Heart right ventricle (tissue), 16 donors: Measurements from ENCODE around the gene APOBEC3C. TPM values are rescaled to one million over a fixed set of nuclear protein-coding genes. Genes with fewer than 3 reads are reported as not detected.
"Not testable (repeated sequence)": the region's sequence is repeated elsewhere in the genome, so short reads cannot be mapped to it uniquely, and the experiment has no call there.

Experiments
- ATAC-seq, 8 donors: fragments of 200-7000 bp; cut with Tn5 transposase; one replicate each; pipeline ENCODE4 v1.9.1; 2020; ENCODE audit warnings: mild to moderate bottlenecking in 8 of 8, moderate library complexity in 8 of 8, moderate number of reproducible peaks in 1 of 8
- DNase-seq, 2 donors: peaks; one replicate each; pipeline ENCODE4 v3.0.0-alpha.2; 2020
- H3K27ac ChIP-seq, 10 donors: fragments of 200-600 bp; sonication (generic) in 2 of 10; one replicate each; pipeline versions ENCODE4 v1.5.0 to v1.8.0; 2020 to 2022; ENCODE audit warnings: mild to moderate bottlenecking in 3 of 10
- H3K27me3 ChIP-seq, 7 donors: fragments of 200-600 bp; one replicate each; pipeline ENCODE4 v1.8.0; 2021 to 2022; ENCODE audit warnings: mild to moderate bottlenecking in 2 of 7
- H3K36me3 ChIP-seq, 9 donors: fragments of 200-600 bp; sonication (generic) in 1 of 9; one replicate each; pipeline versions ENCODE4 v1.5.0 to v1.8.0; 2020 to 2022; ENCODE audit warnings: mild to moderate bottlenecking in 2 of 9
- H3K4me1 ChIP-seq, 9 donors: fragments of 200-600 bp; sonication (generic) in 1 of 9; one replicate each; pipeline versions ENCODE4 v1.5.0 to v1.8.0; 2020 to 2022; ENCODE audit warnings: mild to moderate bottlenecking in 4 of 9
- H3K4me3 ChIP-seq, 10 donors: fragments of 200-600 bp; sonication (generic) in 2 of 10; one replicate each; pipeline versions ENCODE4 v1.5.0 to v1.8.0; 2020 to 2022; ENCODE audit warnings: mild to moderate bottlenecking in 7 of 10, moderate library complexity in 2 of 10
- H3K9me3 ChIP-seq, 11 donors: fragments of 200-600 bp in 10 of 11; sonication (generic) in 2 of 11; one replicate each; pipeline versions ENCODE4 v1.5.0 to v1.8.0; 2013 to 2022; ENCODE audit warnings: mild to moderate bottlenecking in 2 of 11, control low read depth in 1 of 11, moderate library complexity in 1 of 11
- CTCF ChIP-seq, 9 donors: fragments of 200-600 bp; sonication (generic) in 2 of 9; IDR thresholded peaks; one replicate each; pipeline versions ENCODE4 v1.5.0 to v1.8.0; 2021 to 2022; ENCODE audit warnings: antibody characterized with exemption in 9 of 9, mild to moderate bottlenecking in 5 of 9, moderate library complexity in 1 of 9
- WGBS, 2 donors: extraction: QIAGEN DNeasy Blood & Tissue Kit; methylation state at CpG; one replicate each; pipeline ENCODE4 v1.1.7; 2013; ENCODE audit warnings: inconsistent platforms in 1 of 2; 5-methylcytosine and 5-hydroxymethylcytosine counted together
- intact Hi-C, 10 donors: fragments of 100-400 bp; cut with DNase I; formaldehyde crosslinking; loops; one replicate each; pipeline versions ENCODE4 v1.11.1 to v1.14.2; 2022
- polyA plus RNA-seq, 2 donors: library from polyadenylated mRNA; stranded (reverse); fragments of 200-250 nt; gene quantifications; one replicate each; pipeline ENCODE4 v1.2.3, GENCODE V29; 2013
- total RNA-seq, 10 donors: library from RNA; stranded (reverse); fragmentation: NEBNext Ultra II Directional in 3 of 10; extraction: Animal tissue kit (Norgen Biotek cat#: 25700) in 3 of 10; gene quantifications; one replicate each; pipeline versions ENCODE4 v1.2.1 to v1.2.4, GENCODE V29; 2021 to 2023
- donor health status: Arrhythmogenic right ventricular cardiomyopathy.
- donor health status: ischemic (EF 13 %, LVEDD 7.1; RV severe dilation, severe dysfunction).
- donor health status: healthy with polysubstance abuse.
- donor health status: DM: no; HTN: yes; CAD: no.
- donor health status: DM: no; HTN: no; CAD: no.
- donor health status: ischemic (EF 25% LVEDD 6.9; RV normal size, moderate dysfunction).
- donor health status: ischemic (EF 25% LVEDD 5.7; RV mildly dilated, moderate dysfunction).
- donor health status: healthy.
- donor health status: DM: yes; HTN: yes; CAD: no.
- donor health status: Ischemic cardiomyopathy.
- donor health status: ischemic (EF 35%, LVEDD 5.7; RV mildly dilated, moderate dysfunction).
- donor health status: nonischemic (EF 11% LVEDD 7.7; RV severe dilation, severe dysfunction).
- donor health status: DM: yes; HTN: yes; CAD: no.
- donor health status: PGD.
- donor health status: ischemic (EF 29% LVEDD 5.4; RV normal size, mild dysfunction).
- donor health status: nonischemic (EF 23%, LVEDD 6.1; RV moderate dilation, normal function).

The APOBEC3C gene
- total and polyA plus RNA-seq, 12 donors = 9.8 to 43.3 (median 25.5) TPM

GRCh38 chr22:39017596-39018365 lies 3.7 kb downstream of the APOBEC3C start:
- Histone ChIP-seq H3K4me3 (no peak overlapping the region), H3K36me3 (peaks cover 0 to 11% (median 0%) of the 10 kb centered on the region in 9 donors), H3K4me1 (peaks cover 0 to 43% (median 34%) of the 10 kb centered on the region in 9 donors), H3K9me3 (no peaks in the 10 kb centered on the region), H3K27me3 (no peaks in the 10 kb centered on the region), H3K27ac (no peak overlapping the region)
- WGBS, 2 donors = 84 to 86% methylated on average over 18 of the region's 18 CpGs
- DNase-seq (no peak), ATAC-seq (no peak)
- intact Hi-C loops = loop anchor here in 2 of 10 donors (2.0 to 10.0 kb wide), 2 partner anchors 55 to 97 kb away; no protein-coding TSS in a partner anchor
- TF ChIP-seq CTCF (IDR thresholded peaks at IDR 0.05) = no peak

- ATAC-seq = peak in 6 of 8 donors; percentile 2 to 21 (median 8)
- H3K9me3 ChIP-seq, intact Hi-C loops, H3K27me3 ChIP-seq, DNase-seq: not testable (repeated sequence)
- H3K36me3 ChIP-seq = peaks cover 0 to 31% (median 0%) of the 10 kb centered on the region in 9 donors
- 41 to 45% methylated on average over 12 to 15 of the region's 15 CpGs for WGBS, 2 donors
- H3K4me3 ChIP-seq = peak overlapping the region in 8 of 10 donors; percentile 42 to 63 (median 57)
- H3K4me1 ChIP-seq = peaks cover 0 to 27% (median 22%) of the 10 kb centered on the region in 9 donors
- H3K27ac ChIP-seq = peak overlapping the region in 9 of 10 donors; percentile 35 to 87 (median 63)
Measured at GRCh38 chr22:39020021-39020651, 6.1 kb downstream of the APOBEC3C start.

- TF ChIP-seq CTCF (IDR thresholded peaks at IDR 0.05) = no peak
- peak overlapping the region; percentile 32 to 91 (median 82) for H3K27ac ChIP-seq
Measured at GRCh38 chr22:39021552-39022250, 7.6 kb downstream of the APOBEC3C start.

GRCh38 chr22:39024519-39025308 lies 10.7 kb downstream of the APOBEC3C start:
- H3K36me3 ChIP-seq = peaks cover 0 to 25% (median 0%) of the 10 kb centered on the region in 9 donors
- no peaks in the 10 kb centered on the region for H3K27me3 ChIP-seq
- intact Hi-C loops = no loop called here
- peak in 1 of 2 donors; percentile 22 for DNase-seq
- H3K9me3 ChIP-seq = no peaks in the 10 kb centered on the region
- H3K4me1 ChIP-seq = peaks cover 0 to 22% (median 15%) of the 10 kb centered on the region in 9 donors
- H3K27ac ChIP-seq = no peak overlapping the region
- H3K4me3 ChIP-seq = no peak overlapping the region
- ATAC-seq = no peak
- no peak for TF ChIP-seq CTCF (IDR thresholded peaks at IDR 0.05)
- WGBS, 2 donors = 63 to 75% methylated on average over 15 of the region's 15 CpGs

More at GRCh38 chr22:39021552-39022250, 7.6 kb downstream of the APOBEC3C start:
- Histone ChIP-seq H3K4me1 (peaks cover 0 to 22% (median 15%) of the 10 kb centered on the region in 9 donors), H3K9me3 (no peaks in the 10 kb centered on the region), H3K4me3 (peak overlapping the region in 9 of 10 donors; percentile 32 to 63 (median 57)), H3K27me3 (no peaks in the 10 kb centered on the region), H3K36me3 (peaks cover 0 to 36% (median 0%) of the 10 kb centered on the region in 9 donors)
- DNase-seq (no peak), ATAC-seq (peak in 6 of 8 donors; percentile 7 to 21 (median 12))
- 53 to 65% methylated on average over 9 of the region's 9 CpGs for WGBS, 2 donors
- intact Hi-C loops = no loop called here
